Aorta (tissue), 5 donors: ENCODE results near the gene CCL18. TPM values are rescaled to one million over a fixed set of nuclear protein-coding genes. Genes with fewer than 3 reads are reported as not detected.
"Not testable (repeated sequence)": the region's sequence is repeated elsewhere in the genome, so short reads cannot be mapped to it uniquely, and the experiment has no call there.

Source experiments
- ATAC-seq: fragments of 200-7000 bp; cut with Tn5 transposase; one replicate; pipeline ENCODE4 v1.9.1; 2022; ENCODE audit warnings: moderate library complexity; ENCODE audit not compliant: low FRiP score
- DNase-seq, 2 donors: peaks; one replicate each; pipeline ENCODE4 v3.0.0-alpha.2; 2020
- H3K27ac ChIP-seq, 2 donors: one replicate each; pipeline ENCODE4 v1.5.1; 2013; ENCODE audit warnings: low read length in 2 of 2, mild to moderate bottlenecking in 2 of 2, moderate library complexity in 2 of 2, control low read depth in 1 of 2, inconsistent platforms in 1 of 2, low read depth in 1 of 2
- H3K27me3 ChIP-seq, 2 donors: one replicate each; pipeline ENCODE4 v1.6.1; 2013; ENCODE audit warnings: control low read depth in 1 of 2, low read length in 1 of 2, mild to moderate bottlenecking in 1 of 2, moderate library complexity in 1 of 2; ENCODE audit not compliant: insufficient read depth in 2 of 2, control insufficient read depth in 1 of 2
- H3K36me3 ChIP-seq, 2 donors: one replicate each; pipeline ENCODE4 v1.6.1; 2013; ENCODE audit warnings: control low read depth in 1 of 2, low read length in 1 of 2, mild to moderate bottlenecking in 1 of 2; ENCODE audit not compliant: insufficient read depth in 2 of 2, control insufficient read depth in 1 of 2
- H3K4me1 ChIP-seq, 2 donors: one replicate each; pipeline ENCODE4 v1.6.1; 2013; ENCODE audit warnings: low read length in 2 of 2, control low read depth in 1 of 2, mild to moderate bottlenecking in 1 of 2, moderate library complexity in 1 of 2; ENCODE audit not compliant: insufficient read depth in 2 of 2, control insufficient read depth in 1 of 2
- H3K4me3 ChIP-seq, 2 donors: one replicate each; pipeline ENCODE4 v1.5.1; 2013; ENCODE audit warnings: low read length in 2 of 2, control low read depth in 1 of 2, mild to moderate bottlenecking in 1 of 2
- H3K9me3 ChIP-seq: one replicate; pipeline ENCODE4 v1.6.1; 2013; ENCODE audit warnings: mild to moderate bottlenecking, low read length; ENCODE audit not compliant: control insufficient read depth
- WGBS, 2 donors: extraction: QIAGEN DNeasy Blood & Tissue Kit; methylation state at CpG; one replicate each; pipeline ENCODE4 v1.1.7; 2013; 5-methylcytosine and 5-hydroxymethylcytosine counted together
- intact Hi-C, 2 donors: fragments of 100-400 bp; cut with DNase I; formaldehyde crosslinking; loops; one replicate each; pipeline versions ENCODE4 v1.14.2 to v1.15.0; 2022
- polyA plus RNA-seq, 2 donors: library from polyadenylated mRNA; stranded (reverse); fragments of 200-250 nt; gene quantifications; one replicate each; pipeline ENCODE4 v1.2.3, GENCODE V29; 2013
- total RNA-seq, 2 donors: library from RNA; stranded (reverse); fragmentation: NEBNext Ultra II Directional; extraction: Animal tissue kit (Norgen Biotek cat#: 25700); gene quantifications; one replicate each; pipeline ENCODE4 v1.2.1, GENCODE V29; 2021
- donor health status: healthy with polysubstance abuse.
- donor health status: Bipolar disorder and iron deficiency.
- donor health status: DM: no; HTN: no; CAD: no.
- donor health status: DM: no; HTN: no; CAD: no.
- donor health status: DM: yes; HTN: yes; CAD: no.

The CCL18 gene
- total and polyA plus RNA-seq, 4 donors = 0.64 to 53.0 (median 22.3) TPM

GRCh38 chr17:36089339-36089865 is 25.3 kb downstream of the CCL18 start:
- no peak for ATAC-seq
- intact Hi-C loops = no loop called here
- no peak overlapping the region for H3K4me3 ChIP-seq

GRCh38 chr17:36089888-36090836 is 26.1 kb downstream of the CCL18 start, which contains the start of gene CCL3:
TSS of gene CCL3 (minus strand) at chr17:36090143. CDS start at chr17:36090058, 85 bp downstream.
- Histone ChIP-seq H3K9me3 (peaks cover 2% of the 10 kb centered on the region), H3K4me1 (no peaks in the 10 kb centered on the region), H3K27ac (no peak within 1 kb of the TSS), H3K36me3 (no peaks in the 10 kb centered on the region), H3K4me3 (no peak within 1 kb of the TSS), H3K27me3 (no peaks in the 10 kb centered on the region)
- WGBS, 2 donors = 22 to 41% methylated on average over 9 of the region's 9 CpGs
- ATAC-seq (peak; percentile 72), DNase-seq (peak in 1 of 2 donors; percentile 72)
- intact Hi-C loops = no loop called here

More at GRCh38 chr17:36089339-36089865, 25.3 kb downstream of the CCL18 start:
- Histone ChIP-seq H3K27me3 (no peaks in the 10 kb centered on the region), H3K4me1 (no peaks in the 10 kb centered on the region), H3K9me3 (peaks cover 2% of the 10 kb centered on the region), H3K36me3 (no peaks in the 10 kb centered on the region), H3K27ac (no peak overlapping the region)
- DNase-seq = no peak
- 56 to 59% methylated on average over 4 of the region's 4 CpGs for WGBS, 2 donors

- H3K4me1 ChIP-seq = no peaks in the 10 kb centered on the region
- no peak overlapping the region for H3K27ac ChIP-seq
- H3K27me3 ChIP-seq = no peaks in the 10 kb centered on the region
- H3K4me3 ChIP-seq = no peak overlapping the region
- intact Hi-C loops = no loop called here
- DNase-seq (no peak), ATAC-seq (no peak)
- WGBS, 2 donors = 63 to 68% methylated on average over 4 of the region's 4 CpGs
- H3K36me3 ChIP-seq = no peaks in the 10 kb centered on the region
- peaks cover 2% of the 10 kb centered on the region for H3K9me3 ChIP-seq
Measured at GRCh38 chr17:36092230-36092629, 28.2 kb downstream of the CCL18 start.

- H3K9me3 ChIP-seq, H3K27ac ChIP-seq, H3K27me3 ChIP-seq, intact Hi-C loops, DNase-seq, H3K36me3 ChIP-seq, H3K4me3 ChIP-seq, H3K4me1 ChIP-seq, ATAC-seq: not testable (repeated sequence)
- 80 to 82% methylated on average over 6 of the region's 6 CpGs for WGBS, 2 donors
Measured at GRCh38 chr17:36092715-36093114, 28.6 kb downstream of the CCL18 start.

- no peak for ATAC-seq
- no peaks in the 10 kb centered on the region for H3K4me1 ChIP-seq
- H3K4me3 ChIP-seq = no peak overlapping the region
- WGBS, 2 donors = 80 to 82% methylated on average over 1 of the region's 1 CpG
- intact Hi-C loops = no loop called here
- H3K27ac ChIP-seq = no peak overlapping the region
- peaks cover 2% of the 10 kb centered on the region for H3K9me3 ChIP-seq
- no peaks in the 10 kb centered on the region for H3K36me3 ChIP-seq
- DNase-seq = no peak
- no peaks in the 10 kb centered on the region for H3K27me3 ChIP-seq
Measured at GRCh38 chr17:36094232-36094631, 30.2 kb downstream of the CCL18 start.

DNA sequence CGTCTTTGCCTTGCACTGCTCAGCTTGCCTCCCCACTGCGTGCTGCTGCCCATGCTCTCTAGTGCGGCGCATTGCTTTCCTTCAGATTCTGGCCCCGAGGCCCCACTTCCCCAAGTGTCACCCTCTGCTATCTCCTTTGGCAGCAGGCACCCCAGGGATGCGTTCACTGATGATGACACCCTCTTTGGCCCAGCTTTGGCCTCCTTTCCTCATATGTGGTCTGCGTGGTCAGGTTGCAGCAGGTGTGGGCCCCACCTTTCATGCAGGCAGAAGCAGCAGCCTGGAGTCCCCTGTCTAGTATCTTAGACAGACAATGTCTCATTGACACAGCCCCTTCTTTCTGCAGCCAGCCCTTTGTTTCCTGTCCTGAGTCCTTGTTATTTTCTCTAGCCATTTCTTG is 30.7 kb downstream of the CCL18 start:
- intact Hi-C loops = no loop called here
- 88 to 90% methylated on average over 7 of the region's 7 CpGs for WGBS, 2 donors
- H3K27me3 ChIP-seq = no peaks in the 10 kb centered on the region
- ATAC-seq (no peak), DNase-seq (no peak)
- H3K36me3 ChIP-seq = no peaks in the 10 kb centered on the region
- H3K4me3 ChIP-seq = no peak overlapping the region
- H3K27ac ChIP-seq = no peak overlapping the region
- H3K9me3 ChIP-seq = peaks cover 2% of the 10 kb centered on the region
- H3K4me1 ChIP-seq = no peaks in the 10 kb centered on the region

DNA sequence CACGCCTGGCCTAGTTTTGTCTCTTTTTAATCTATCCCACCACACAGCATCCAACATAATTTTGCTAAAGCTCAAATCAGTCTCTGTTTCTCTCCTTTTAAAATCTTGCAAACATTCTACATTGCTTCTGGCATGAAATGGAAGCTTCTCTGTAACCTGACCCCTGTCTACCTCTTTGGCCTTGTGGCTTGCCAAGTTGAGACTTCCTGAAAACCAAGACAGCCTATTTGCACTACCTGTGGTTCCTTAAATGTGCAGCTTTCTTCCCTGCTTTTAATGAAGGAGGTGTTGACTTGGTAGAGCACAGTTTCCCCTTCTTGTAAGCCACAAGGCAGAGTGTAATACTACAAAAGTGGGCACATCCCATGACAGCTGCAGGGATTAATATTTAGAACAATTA is 31.9 kb downstream of the CCL18 start:
- ATAC-seq = no peak
- H3K36me3 ChIP-seq = no peaks in the 10 kb centered on the region
- no peaks in the 10 kb centered on the region for H3K4me1 ChIP-seq
- no peak for DNase-seq
- no peak overlapping the region for H3K27ac ChIP-seq
- H3K4me3 ChIP-seq = no peak overlapping the region
- intact Hi-C loops = no loop called here
- H3K27me3 ChIP-seq = no peaks in the 10 kb centered on the region
- 67 to 78% methylated on average over 1 of the region's 1 CpG for WGBS, 2 donors
- H3K9me3 ChIP-seq = no peaks in the 10 kb centered on the region

DNA sequence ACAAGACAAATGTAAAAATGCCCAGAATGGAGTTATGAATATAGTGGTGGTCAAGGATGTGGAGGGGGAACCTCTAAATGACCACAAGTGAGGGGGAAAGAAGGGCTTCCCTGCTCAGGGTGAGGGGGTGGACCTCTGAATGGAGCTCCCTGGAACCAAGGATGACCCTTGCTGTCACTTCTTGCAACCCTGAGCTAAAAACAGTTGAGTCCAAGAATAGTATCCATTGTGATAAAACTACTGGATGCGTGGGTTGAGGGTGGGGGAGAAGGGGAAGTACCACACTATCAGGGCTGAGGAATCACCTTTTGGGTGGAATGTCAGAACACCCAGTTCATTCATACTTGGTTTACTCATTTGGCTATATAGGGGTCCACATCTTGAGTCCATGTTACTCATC is 34.9 kb downstream of the CCL18 start:
- DNase-seq, H3K27ac ChIP-seq, intact Hi-C loops, H3K4me1 ChIP-seq, H3K27me3 ChIP-seq, H3K36me3 ChIP-seq, H3K4me3 ChIP-seq, ATAC-seq, H3K9me3 ChIP-seq: not testable (repeated sequence)
- WGBS, 2 donors = 83 to 100% methylated on average over 1 of the region's 1 CpG
